OCI-LY3 (cell line): ENCODE data around the gene IL22RA1.

Source experiments
- H2AFZ ChIP-seq: fragments of 200-600, 300-600 bp; shearing (Covaris generic); 2 replicates; pipeline ENCODE4 v1.6.0; 2014; ENCODE audit warnings: antibody characterized with exemption, low read depth, low read length
- H3K27ac ChIP-seq: fragments of 200-600, 300-600 bp; sonication (generic); 2 replicates; pipeline ENCODE4 v1.5.1; 2014; ENCODE audit warnings: mild to moderate bottlenecking, low read length, moderate library complexity, mixed read lengths
- H3K27me3 ChIP-seq: fragments of 200-600, 300-600 bp; sonication (generic); 2 replicates; pipeline ENCODE4 v1.6.1; 2014; ENCODE audit warnings: low read depth, low read length, mixed read lengths
- H3K36me3 ChIP-seq: fragments of 200-600, 300-600 bp; sonication (generic); replicated peaks from 2 replicates; pipeline ENCODE3; 2014; ENCODE audit warnings: low read depth, low read length, mixed read lengths
- H3K4me1 ChIP-seq: fragments of 300-600, 200-600 bp; sonication (generic); 2 replicates; pipeline ENCODE4 v1.6.1; 2014; ENCODE audit warnings: low read length, mixed read lengths
- H3K4me2 ChIP-seq: fragments of 200-600, 300-600 bp; sonication (generic); 2 replicates; pipeline ENCODE4 v1.6.1; 2014; ENCODE audit warnings: low read length, mixed read lengths
- H3K4me3 ChIP-seq: fragments of 300-600, 200-600 bp; sonication (generic); 2 replicates; pipeline ENCODE4 v1.5.1; 2014; ENCODE audit warnings: antibody characterized with exemption, mild to moderate bottlenecking, low read length, moderate library complexity
- H3K79me2 ChIP-seq: fragments of 300-600, 200-600 bp; shearing (Covaris generic); 2 replicates; pipeline ENCODE4 v1.6.1; 2014; ENCODE audit warnings: mild to moderate bottlenecking, low read length, mixed read lengths
- H3K9ac ChIP-seq: fragments of 300-600, 200-600 bp; shearing (Covaris generic); 2 replicates; pipeline ENCODE4 v1.6.0; 2014; ENCODE audit warnings: mild to moderate bottlenecking, low read length, moderate library complexity
- H3K9me3 ChIP-seq: fragments of 200-600, 300-600 bp; shearing (Covaris generic); 2 replicates; pipeline ENCODE4 v1.6.1; 2014; ENCODE audit warnings: low read length, mixed read lengths; ENCODE audit not compliant: insufficient read depth
- H4K20me1 ChIP-seq: fragments of 200-600, 300-600 bp; sonication (generic); 2 replicates; pipeline ENCODE4 v1.6.1; 2016; ENCODE audit warnings: low read length, mixed read lengths; ENCODE audit not compliant: insufficient read depth
- EZH2phosphoT487 ChIP-seq: fragments of 200-600 bp; shearing (Covaris generic); IDR thresholded peaks from 2 replicates; pipeline ENCODE4 v1.6.1; 2018; ENCODE audit warnings: antibody characterized with exemption, mixed run types, low read depth
- TF ChIP-seq, protein P1 (sequence below): fragments of 200-600, 300-600 bp; sonication (generic); IDR thresholded peaks from 2 replicates; pipeline ENCODE4 v1.5.1; 2014; ENCODE audit warnings: antibody characterized with exemption, low read length, low read depth

The IL22RA1 gene

DNA sequence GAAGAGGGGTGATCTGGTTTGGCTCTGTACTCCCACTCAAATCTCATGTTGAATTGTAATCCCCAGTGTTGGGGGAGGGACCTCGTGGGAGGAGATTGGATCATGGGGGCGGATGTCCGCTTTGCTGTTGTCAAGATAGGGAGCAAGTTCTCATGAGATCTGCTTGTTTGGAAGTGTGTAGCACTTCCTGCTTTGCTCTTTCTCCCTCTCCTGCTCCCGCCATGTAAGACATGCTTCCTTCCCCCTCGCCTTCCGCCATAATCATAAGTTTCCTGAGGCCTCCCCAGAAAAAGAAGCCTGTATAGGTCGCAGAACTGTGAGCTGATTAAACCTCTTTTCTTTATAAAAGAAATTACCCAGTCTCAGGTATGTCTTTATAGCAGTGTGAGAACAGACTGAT, 58.9 kb downstream of the IL22RA1 start:
- Histone ChIP-seq H3K9ac (no peak overlapping the region), H2AFZ (no peak overlapping the region), H3K27ac (no peak overlapping the region), H3K36me3 (no peaks in the 10 kb centered on the region), H3K27me3 (no peaks in the 10 kb centered on the region), H3K79me2 (no peaks in the 10 kb centered on the region), H4K20me1 (no peaks in the 10 kb centered on the region), H3K9me3 (no peaks in the 10 kb centered on the region), H3K4me2 (no peak overlapping the region), H3K4me1 (no peaks in the 10 kb centered on the region), H3K4me3 (no peak overlapping the region)
- no peak for TF ChIP-seq EZH2phosphoT487
- TF ChIP-seq, protein P1, sequence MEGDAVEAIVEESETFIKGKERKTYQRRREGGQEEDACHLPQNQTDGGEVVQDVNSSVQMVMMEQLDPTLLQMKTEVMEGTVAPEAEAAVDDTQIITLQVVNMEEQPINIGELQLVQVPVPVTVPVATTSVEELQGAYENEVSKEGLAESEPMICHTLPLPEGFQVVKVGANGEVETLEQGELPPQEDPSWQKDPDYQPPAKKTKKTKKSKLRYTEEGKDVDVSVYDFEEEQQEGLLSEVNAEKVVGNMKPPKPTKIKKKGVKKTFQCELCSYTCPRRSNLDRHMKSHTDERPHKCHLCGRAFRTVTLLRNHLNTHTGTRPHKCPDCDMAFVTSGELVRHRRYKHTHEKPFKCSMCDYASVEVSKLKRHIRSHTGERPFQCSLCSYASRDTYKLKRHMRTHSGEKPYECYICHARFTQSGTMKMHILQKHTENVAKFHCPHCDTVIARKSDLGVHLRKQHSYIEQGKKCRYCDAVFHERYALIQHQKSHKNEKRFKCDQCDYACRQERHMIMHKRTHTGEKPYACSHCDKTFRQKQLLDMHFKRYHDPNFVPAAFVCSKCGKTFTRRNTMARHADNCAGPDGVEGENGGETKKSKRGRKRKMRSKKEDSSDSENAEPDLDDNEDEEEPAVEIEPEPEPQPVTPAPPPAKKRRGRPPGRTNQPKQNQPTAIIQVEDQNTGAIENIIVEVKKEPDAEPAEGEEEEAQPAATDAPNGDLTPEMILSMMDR: no peak

DNA sequence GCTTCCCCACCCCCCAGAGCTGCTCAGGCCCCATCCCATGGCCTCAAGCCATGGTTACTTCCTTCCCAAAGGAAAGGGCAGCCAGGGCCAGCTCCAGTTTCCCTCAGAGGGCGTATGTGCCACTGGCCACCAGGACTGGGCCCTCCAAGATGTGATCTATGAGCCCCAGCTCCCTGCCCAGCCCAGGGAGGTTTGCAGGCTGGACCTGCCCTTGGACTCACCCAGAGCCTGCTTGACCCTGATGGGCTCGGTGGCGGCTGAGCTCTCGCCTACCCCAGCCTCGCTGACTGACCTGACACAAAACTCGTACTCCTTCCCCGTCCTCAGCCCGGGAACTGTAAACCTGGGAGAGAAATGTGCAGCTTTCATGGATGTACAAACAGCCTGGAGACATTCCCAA, 60.6 kb downstream of the IL22RA1 start:
- Histone ChIP-seq H3K27me3 (no peaks in the 10 kb centered on the region), H2AFZ (no peak overlapping the region), H3K4me2 (no peak overlapping the region), H3K27ac (no peak overlapping the region), H4K20me1 (no peaks in the 10 kb centered on the region), H3K9ac (no peak overlapping the region), H3K4me3 (no peak overlapping the region), H3K79me2 (no peaks in the 10 kb centered on the region), H3K36me3 (no peaks in the 10 kb centered on the region), H3K9me3 (no peaks in the 10 kb centered on the region), H3K4me1 (no peaks in the 10 kb centered on the region)
- TF ChIP-seq, protein P1: no peak
- TF ChIP-seq EZH2phosphoT487: no peak

DNA sequence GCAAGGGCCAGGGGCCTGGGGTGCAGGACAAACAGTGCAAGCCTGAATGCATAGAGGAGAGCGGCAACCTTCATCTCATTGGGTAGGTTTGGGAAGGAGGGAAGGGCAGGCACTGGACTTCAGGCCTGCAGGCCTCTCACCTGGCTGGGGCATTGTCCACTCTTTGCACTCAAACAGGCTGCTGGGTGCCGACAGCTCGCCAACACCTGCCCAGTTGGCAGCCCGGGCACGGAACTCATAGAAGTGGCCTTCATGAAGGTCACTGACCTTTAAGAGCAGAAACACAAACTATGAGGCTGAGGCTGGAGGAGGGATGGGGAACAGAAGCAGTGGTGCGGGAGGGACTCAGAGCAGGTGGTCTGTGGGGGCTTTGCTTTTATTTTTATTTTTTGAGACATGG, 61.8 kb downstream of the IL22RA1 start:
- Histone ChIP-seq H3K27me3 (no peaks in the 10 kb centered on the region), H3K9me3 (no peaks in the 10 kb centered on the region), H4K20me1 (no peaks in the 10 kb centered on the region), H3K27ac (no peak overlapping the region), H3K36me3 (no peaks in the 10 kb centered on the region), H3K4me1 (no peaks in the 10 kb centered on the region), H3K79me2 (no peaks in the 10 kb centered on the region), H2AFZ (no peak overlapping the region), H3K4me3 (no peak overlapping the region), H3K9ac (no peak overlapping the region), H3K4me2 (no peak overlapping the region)
- TF ChIP-seq EZH2phosphoT487: no peak
- TF ChIP-seq, protein P1: no peak

- TF ChIP-seq, protein P1: no peak
- TF ChIP-seq EZH2phosphoT487: no peak
- H3K27me3 ChIP-seq: no peaks in the 10 kb centered on the region
Measured at GRCh38 chr1:24080131-24080530, 62.8 kb downstream of the IL22RA1 start.

More at GRCh38 chr1:24080131-24080530, 62.8 kb downstream of the IL22RA1 start:
- Histone ChIP-seq H3K27ac (no peak overlapping the region), H3K4me3 (no peak overlapping the region), H2AFZ (no peak overlapping the region), H3K9ac (no peak overlapping the region), H3K36me3 (no peaks in the 10 kb centered on the region), H3K4me2 (no peak overlapping the region), H3K4me1 (no peaks in the 10 kb centered on the region), H3K79me2 (no peaks in the 10 kb centered on the region), H3K9me3 (no peaks in the 10 kb centered on the region), H4K20me1 (no peaks in the 10 kb centered on the region)
